IPS DF 19.7 (cell line): ENCODE data around the gene CCNY.

Experiments used
- DNase-seq: peaks from one replicate; pipeline ENCODE4 v3.0.0-alpha.2; 2013; ENCODE audit warnings: low read depth, low spot score

Gene CCNY

DNA sequence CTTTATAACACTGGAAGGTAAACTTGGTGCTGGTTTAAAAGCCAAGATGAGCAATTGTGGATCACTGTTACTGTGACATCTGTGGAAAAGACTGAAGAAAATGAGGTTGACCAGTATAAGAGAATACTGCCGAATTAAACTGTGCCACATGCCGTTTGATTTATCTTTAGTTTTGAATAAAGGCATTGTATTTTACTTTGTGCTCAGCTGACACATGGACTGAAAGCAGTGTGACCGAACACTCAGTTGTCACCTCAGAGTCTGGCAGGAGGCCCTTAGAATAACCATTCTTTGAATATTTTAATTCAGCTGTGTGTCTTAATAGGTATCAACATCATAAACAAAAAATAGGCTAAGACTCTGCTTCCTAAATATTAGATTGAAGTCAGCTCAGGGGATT is 135.1 kb downstream of the CCNY start:
- no peak for DNase-seq

DNA sequence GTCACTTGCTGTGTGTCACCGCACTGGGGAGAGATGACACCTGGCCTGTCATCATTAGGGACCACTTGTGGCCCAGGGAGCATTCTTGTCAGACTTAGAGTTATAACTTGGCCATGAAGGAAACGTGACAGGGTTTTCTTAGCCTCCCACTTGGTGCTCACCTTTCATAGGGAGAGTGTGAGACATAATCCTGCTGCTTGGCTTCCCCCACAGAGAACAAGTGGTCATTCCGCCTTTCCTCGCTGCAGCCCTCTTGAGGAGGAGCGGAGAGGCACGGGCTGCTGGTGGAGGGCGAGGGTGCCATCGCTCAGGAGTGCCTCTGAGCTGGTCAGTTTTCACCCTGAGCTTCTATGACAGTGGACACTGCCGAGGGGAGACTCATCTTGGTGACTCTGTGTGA is 143.8 kb downstream of the CCNY start:
- no peak for DNase-seq

GRCh38 chr10:35481413-35481812 is 145.1 kb downstream of the CCNY start:
- no peak for DNase-seq

DNA sequence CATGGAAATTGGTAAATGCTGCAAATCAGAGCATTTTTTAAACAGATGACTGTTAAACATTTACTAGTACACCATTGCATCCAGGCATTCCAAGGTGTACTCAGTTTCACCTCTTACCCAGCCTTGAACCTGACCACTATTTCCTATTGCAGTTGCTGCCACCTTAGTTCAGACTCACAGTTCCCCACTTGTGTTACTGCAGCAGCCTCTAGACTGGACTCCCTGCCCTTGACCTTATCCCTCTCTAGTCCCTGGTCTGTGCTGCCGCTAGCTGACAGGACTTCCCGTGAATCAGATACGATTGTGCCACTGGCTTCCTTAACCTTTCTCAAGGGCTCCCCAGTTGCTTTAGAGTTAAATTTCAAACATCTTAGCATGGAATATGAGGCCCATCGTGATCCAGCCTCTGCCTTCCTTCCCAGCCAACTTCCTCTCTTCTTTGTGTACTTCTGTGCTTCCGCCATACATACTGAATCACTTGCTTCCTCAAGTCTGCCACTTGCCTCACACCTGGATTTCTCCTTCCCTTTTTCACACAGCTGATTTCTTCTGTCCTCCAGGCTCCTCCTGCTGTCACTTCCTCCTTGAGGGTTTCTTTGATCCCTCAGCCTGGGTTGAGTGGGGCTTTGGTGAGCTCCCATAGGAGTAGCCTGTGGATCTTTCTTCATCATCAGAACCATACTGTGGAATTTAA is 150.1 kb downstream of the CCNY start:
- DNase-seq: no peak

GRCh38 chr10:35487336-35488034 is 151.2 kb downstream of the CCNY start:
- DNase-seq: no peak

GRCh38 chr10:35488228-35488627 is 151.9 kb downstream of the CCNY start:
- DNase-seq: no peak

DNA sequence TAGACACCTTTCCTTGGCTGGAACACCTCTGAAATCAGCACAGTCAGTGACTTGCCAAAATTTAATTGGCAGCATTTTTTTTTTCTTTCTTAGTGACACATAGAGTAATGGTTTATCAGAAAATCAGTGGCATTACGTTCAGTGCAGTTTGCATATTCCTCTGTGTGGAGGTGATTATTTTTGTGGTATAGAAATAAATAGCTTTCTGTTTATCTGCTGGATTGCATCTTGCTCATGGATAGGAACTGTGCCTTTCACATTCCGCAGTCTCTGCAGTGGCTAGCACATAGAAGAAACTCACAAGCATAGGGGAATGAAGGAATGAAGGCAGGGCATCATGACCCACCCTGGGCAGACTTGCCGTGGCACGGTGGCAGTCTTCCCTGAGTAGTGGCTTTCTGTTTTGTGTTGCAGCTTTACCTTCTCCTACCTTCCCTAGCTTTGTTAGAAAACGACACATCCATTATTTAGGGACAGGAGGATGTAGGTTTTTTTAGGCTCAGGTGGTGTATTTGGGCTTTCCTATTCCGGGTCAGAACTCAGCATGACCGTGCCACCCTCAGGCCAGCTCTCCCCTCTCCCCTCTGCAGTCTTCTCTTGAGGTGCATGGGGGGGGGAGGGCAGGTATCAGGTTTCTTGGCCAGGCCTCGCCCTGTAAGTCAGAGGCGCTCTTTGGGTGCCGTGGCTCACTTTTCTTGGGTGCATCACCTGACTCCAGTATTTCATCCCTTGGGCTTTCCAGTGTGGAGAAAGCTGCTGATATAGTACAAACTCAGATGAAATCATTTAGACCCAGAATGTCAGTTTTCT is 156.3 kb downstream of the CCNY start:
- DNase-seq: no peak

DNA sequence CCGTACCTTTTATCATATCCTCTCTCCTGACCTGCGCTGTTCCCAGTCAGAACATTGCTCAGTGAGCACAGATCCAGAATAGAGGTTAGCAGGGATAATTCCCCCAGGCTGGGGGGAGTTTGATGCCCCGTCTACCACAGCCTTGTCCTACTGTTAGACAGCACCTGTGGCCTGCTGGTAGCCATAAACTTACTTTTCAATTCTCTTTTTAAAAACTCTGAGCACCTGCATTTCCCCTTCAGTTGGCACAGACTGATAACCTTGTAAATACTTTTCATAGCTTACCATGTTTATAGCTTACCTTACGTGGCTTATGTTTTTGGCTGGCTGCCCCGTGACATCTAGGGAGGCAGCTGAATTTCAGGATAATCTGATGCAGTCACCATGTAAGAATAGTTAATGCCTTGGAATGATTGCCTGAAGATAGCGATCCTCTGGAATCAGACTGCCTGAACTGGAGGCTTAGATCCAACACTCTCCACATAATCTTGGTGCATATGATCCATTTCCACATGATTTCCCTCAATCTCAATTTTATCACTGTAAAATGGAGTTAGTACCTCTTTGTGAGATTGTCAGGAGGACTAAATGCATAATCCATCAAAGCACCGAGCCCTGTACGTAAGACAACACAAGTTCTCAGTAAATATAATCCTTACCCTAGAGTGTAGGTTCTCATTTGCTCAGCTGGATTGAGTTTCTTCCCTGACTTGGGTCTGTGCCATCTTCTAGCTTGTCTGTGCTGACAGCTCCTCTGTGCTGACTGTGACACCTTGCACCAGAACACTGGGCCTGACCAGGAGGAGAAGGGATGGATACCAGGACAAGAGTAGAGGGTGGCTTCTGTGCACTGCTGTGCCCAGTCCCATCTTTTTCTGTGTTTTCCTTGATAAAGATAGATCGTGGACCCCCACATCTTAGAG is 157.1 kb downstream of the CCNY start:
- no peak for DNase-seq

GRCh38 chr10:35495521-35496119 is 159.3 kb downstream of the CCNY start:
- DNase-seq: no peak

GRCh38 chr10:35497909-35498308 is 161.6 kb downstream of the CCNY start:
- no peak for DNase-seq

- no peak for DNase-seq
These were observed 162.4 kb downstream of the CCNY start for GRCh38 chr10:35498693-35499092.

DNA sequence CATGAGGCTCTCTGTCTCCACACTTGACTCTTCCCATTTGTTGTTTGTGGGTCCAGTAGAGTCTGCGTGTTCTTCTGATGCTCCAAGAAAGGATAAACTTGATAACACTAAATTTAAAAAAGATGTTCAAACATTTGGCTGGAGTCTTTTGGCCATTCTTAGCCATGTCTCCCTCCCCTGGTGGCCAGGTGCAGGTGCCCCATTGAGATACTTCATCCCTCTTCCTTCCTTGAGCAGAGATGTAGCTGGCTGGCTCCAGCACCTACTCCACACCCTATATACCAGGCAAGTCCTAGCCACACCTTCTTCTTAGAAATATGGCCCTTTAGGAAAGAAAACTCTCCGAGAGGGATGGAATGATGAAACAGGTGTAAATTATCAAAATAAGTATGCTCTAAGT is 165.6 kb downstream of the CCNY start:
- no peak for DNase-seq

GRCh38 chr10:35502692-35503091 is 166.4 kb downstream of the CCNY start:
- DNase-seq: no peak

DNA sequence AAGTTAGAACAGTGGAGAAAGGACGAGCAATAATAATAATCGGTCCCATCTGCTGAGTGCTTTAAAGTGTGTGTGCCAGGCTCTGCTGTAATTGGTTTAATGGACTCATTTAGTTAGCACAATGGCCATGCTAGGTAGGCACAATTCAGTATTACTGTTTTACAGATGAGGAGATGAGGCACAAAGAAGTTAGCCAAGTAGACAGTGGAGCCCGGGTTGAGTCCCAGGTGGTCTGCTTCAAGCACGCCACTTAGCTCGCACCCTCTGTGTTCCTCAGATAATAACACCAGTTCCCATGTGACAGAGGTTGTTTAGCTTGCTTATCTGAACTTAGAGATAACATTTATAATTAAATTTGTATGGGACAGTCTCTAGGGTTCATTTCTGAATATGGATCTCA is 167.3 kb downstream of the CCNY start:
- no peak for DNase-seq

DNA sequence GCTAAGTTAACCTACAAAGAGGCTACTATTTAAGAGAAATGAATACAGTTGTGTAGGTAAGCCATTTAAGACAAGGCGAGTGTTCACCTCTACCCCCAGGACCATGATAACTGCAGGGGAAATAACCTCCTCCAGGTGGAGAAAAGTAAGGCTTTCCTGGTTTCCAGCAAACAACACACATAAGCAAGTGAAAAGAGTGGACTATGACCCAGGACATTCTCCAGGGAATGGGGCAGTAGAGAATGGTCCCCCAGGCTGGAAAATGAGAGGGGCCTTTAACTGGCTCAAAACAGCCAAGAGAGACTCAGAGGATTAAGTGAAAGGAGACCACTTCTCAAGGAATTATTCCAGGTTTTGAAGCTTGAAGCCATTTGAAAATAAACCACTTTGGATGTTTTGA is 167.8 kb downstream of the CCNY start:
- DNase-seq: no peak

GRCh38 chr10:35505241-35505873 is 169.0 kb downstream of the CCNY start:
- no peak for DNase-seq

- DNase-seq: no peak
These were observed 170.4 kb downstream of the CCNY start for GRCh38 chr10:35506741-35507140.

GRCh38 chr10:35507519-35508109 is 171.3 kb downstream of the CCNY start:
- DNase-seq: no peak

GRCh38 chr10:35508647-35509046 is 172.3 kb downstream of the CCNY start:
- DNase-seq: no peak

- no peak for DNase-seq
These were observed 174.6 kb downstream of the CCNY start for GRCh38 chr10:35510891-35511290.
